ENCODE results near the gene CPEB4. TPM values are rescaled to one million over a fixed set of nuclear protein-coding genes. Genes with fewer than 3 reads are reported as not detected.

CPEB4 gene
- total and polyA plus RNA-seq, 2 of the 4 experiments (the other 2 are of a cell fraction): 7.8 to 22.6 TPM

DNA sequence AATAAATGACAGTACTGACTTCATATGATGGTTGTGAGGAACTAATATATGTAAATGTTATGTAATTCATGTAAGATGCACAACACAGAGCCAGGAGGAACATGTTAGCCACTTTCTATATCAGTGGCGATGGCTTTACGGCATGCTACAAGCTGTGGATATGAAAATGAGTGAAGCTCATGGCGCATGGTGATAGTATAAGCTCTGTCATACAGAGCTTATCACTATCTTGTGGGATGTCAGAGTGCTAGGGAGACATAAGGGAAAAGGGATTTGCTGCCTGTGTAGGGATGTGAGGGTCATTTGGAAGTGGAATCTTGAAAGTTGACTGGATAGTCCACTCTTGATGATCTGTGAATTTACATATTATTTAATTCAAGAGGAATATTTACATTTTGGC is 13.6 kb downstream of the CPEB4 start:
- no peaks in the 10 kb centered on the region; the same call in 1 of the 2 replicates for H4K20me1 ChIP-seq (ENCODE audit: insufficient read depth, low read length)

More for the DNA sequence above, 13.6 kb downstream of the CPEB4 start:
- Histone ChIP-seq H2BK20ac (ENCODE audit: low read depth, low read length) (no peak overlapping the region), H3K79me1 (ENCODE audit: low read depth in 1 of 2, low read length in 2 of 2) (peaks cover 9 to 34% of the 10 kb centered on the region in 2 experiments), H2AK9ac (replicated peaks; ENCODE audit: low read depth, low read length, poor library complexity) (no peak overlapping the region), H3K18ac (ENCODE audit: low read depth, low read length) (no peak overlapping the region), H3K56ac (ENCODE audit: extremely low read depth, insufficient read depth, low read length) (no peak overlapping the region), H2AK5ac (ENCODE audit: low read depth, low read length) (no peak overlapping the region), H3K27ac (ENCODE audit: insufficient read depth, low read length) (no peak overlapping the region), H3K4me3 (ENCODE audit: insufficient read depth, low read depth, low read length) (no peak overlapping the region), H4K5ac (ENCODE audit: low read depth, low read length) (no peak overlapping the region), H3K14ac (replicated peaks; ENCODE audit: low read depth, low read length) (no peak overlapping the region), H3K9me1 (ENCODE audit: insufficient read depth, low read length) (no peaks in the 10 kb centered on the region), H3K23ac (ENCODE audit: low read depth, low read length) (no peak overlapping the region), H3K4me1 (ENCODE audit: control insufficient read depth, insufficient read depth, low read length) (peaks cover 2% of the 10 kb centered on the region), H4K8ac (ENCODE audit: low read depth in 2 of 2, low read length in 2 of 2) (no peak overlapping the region), H2BK15ac (ENCODE audit: low read depth, low read length) (no peak overlapping the region), H3K36me3 (ENCODE audit: control insufficient read depth, insufficient read depth, low read length) (no peaks in the 10 kb centered on the region), H3K4ac (ENCODE audit: low read depth, low read length) (no peak overlapping the region), H4K91ac (ENCODE audit: insufficient read depth, low read depth, low read length) (no peak overlapping the region), H2AFZ (replicated peaks; ENCODE audit: low read length, poor library complexity) (no peak overlapping the region), H3K9me3 (ENCODE audit: control insufficient read depth, insufficient read depth, low read length) (no peaks in the 10 kb centered on the region), H3K27me3 (ENCODE audit: control insufficient read depth, insufficient read depth, low read length) (no peaks in the 10 kb centered on the region), H2BK5ac (ENCODE audit: low read depth, low read length, poor library complexity, severe bottlenecking) (no peak overlapping the region), H2BK120ac (ENCODE audit: low read depth, low read length) (no peak overlapping the region), H3K9ac (ENCODE audit: low read depth, low read length) (no peak overlapping the region), H3K4me2 (ENCODE audit: low read depth, low read length) (no peak overlapping the region)
- in situ Hi-C loops (cut with MboI; ENCODE audit: low sequenced_read_pairs): no loop called here
- dilution Hi-C loops (cut with HindIII; ENCODE audit: low sequenced_read_pairs, unreplicated experiment): no loop called here
- TF ChIP-seq, protein P1, sequence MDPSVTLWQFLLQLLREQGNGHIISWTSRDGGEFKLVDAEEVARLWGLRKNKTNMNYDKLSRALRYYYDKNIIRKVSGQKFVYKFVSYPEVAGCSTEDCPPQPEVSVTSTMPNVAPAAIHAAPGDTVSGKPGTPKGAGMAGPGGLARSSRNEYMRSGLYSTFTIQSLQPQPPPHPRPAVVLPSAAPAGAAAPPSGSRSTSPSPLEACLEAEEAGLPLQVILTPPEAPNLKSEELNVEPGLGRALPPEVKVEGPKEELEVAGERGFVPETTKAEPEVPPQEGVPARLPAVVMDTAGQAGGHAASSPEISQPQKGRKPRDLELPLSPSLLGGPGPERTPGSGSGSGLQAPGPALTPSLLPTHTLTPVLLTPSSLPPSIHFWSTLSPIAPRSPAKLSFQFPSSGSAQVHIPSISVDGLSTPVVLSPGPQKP (IDR thresholded peaks at IDR 0.05; ENCODE audit: borderline replicate concordance, low read depth, low read length): no peak
- TF ChIP-seq SMC3 (IDR thresholded peaks at IDR 0.05; ENCODE audit: low read depth, low read length): no peak
- no peak for TF ChIP-seq MAZ (IDR thresholded peaks at IDR 0.05; ENCODE audit: borderline replicate concordance, low read depth, low read length)
- TF ChIP-seq POLR2A (IDR thresholded peaks at IDR 0.05; ENCODE audit: low read depth, low read length): no peak
- no peak for TF ChIP-seq NFE2L2 (IDR thresholded peaks at IDR 0.05; ENCODE audit: low read depth, low read length)
- TF ChIP-seq RAD21 (IDR thresholded peaks at IDR 0.05; ENCODE audit: low read length): no peak
- no peak for TF ChIP-seq RFX5 (IDR thresholded peaks at IDR 0.05; ENCODE audit: low read depth, low read length)
- no peak for TF ChIP-seq RCOR1 (IDR thresholded peaks at IDR 0.05; ENCODE audit: insufficient replicate concordance, low read length)
- TF ChIP-seq BHLHE40 (IDR thresholded peaks at IDR 0.05; ENCODE audit: low read depth, low read length): no peak
- TF ChIP-seq MXI1 (IDR thresholded peaks at IDR 0.05; ENCODE audit: borderline replicate concordance, low read depth, low read length): no peak
- ChIA-PET CTCF (interaction anchor here (0.5 to 1.6 kb wide), 4 partner anchors 9 to 1491 kb away, joined by 4 to 5 read pairs (median 4); no protein-coding TSS in a partner anchor), POLR2A (ENCODE audit: unreplicated experiment) (interaction anchor here (0.5 kb wide), 1 partner anchor 47 kb away, joined by 6 read pairs; no protein-coding TSS in a partner anchor)
- no TSS peak for BruUV-seq (replicated peaks)
- no peak for ATAC-seq (ENCODE audit: low read depth)
- WGBS, 2 experiments (ENCODE audit: extremely low coverage in 2 of 2, insufficient read length in 1 of 2): no CpG with 5 or more reads among the region's 3 CpGs
- DNase-seq: no peak
- intact Hi-C loops (cut with micrococcal nuclease): no loop called here

Measured in IMR-90 (cell line).